Brain microvascular endothelial cell (primary cell): ENCODE data around the gene CEACAM6.

ENCODE experiments used
- DNase-seq: peaks from one replicate; pipeline ENCODE4 v3.0.0-alpha.2; 2020
- H3K27ac ChIP-seq: fragments of 250-450 bp; sonication (Bioruptor Pico); 2 replicates; pipeline ENCODE4 v1.5.1; 2020; ENCODE audit warnings: mild to moderate bottlenecking, moderate library complexity
- H3K27me3 ChIP-seq: fragments of 250-450 bp; sonication (Bioruptor Pico); replicated peaks from 2 replicates; pipeline ENCODE4 v1.5.1; 2020; ENCODE audit warnings: mild to moderate bottlenecking
- H3K36me3 ChIP-seq: fragments of 250-450 bp; sonication (Bioruptor Pico); replicated peaks from 2 replicates; pipeline ENCODE4 v1.5.1; 2020; ENCODE audit warnings: mild to moderate bottlenecking
- H3K4me3 ChIP-seq: 2 replicates; pipeline ENCODE4 v1.5.1; 2011; ENCODE audit warnings: low read depth, mild to moderate bottlenecking, control low read depth, low read length, moderate library complexity
- in situ Hi-C: cut with HindIII; loops from 2 replicates; pipeline ENCODE4 v1.10.0; 2017; ENCODE audit warnings: low sequenced_read_pairs, low pct_ligation_motif_present
- TF ChIP-seq, protein P1 (sequence below): IDR thresholded peaks from 2 replicates; pipeline ENCODE4 v1.5.1; 2011; ENCODE audit warnings: low read depth, mild to moderate bottlenecking, moderate library complexity, low read length, control low read depth, inconsistent platforms; ENCODE audit errors: missing control alignments

Gene CEACAM6

DNA sequence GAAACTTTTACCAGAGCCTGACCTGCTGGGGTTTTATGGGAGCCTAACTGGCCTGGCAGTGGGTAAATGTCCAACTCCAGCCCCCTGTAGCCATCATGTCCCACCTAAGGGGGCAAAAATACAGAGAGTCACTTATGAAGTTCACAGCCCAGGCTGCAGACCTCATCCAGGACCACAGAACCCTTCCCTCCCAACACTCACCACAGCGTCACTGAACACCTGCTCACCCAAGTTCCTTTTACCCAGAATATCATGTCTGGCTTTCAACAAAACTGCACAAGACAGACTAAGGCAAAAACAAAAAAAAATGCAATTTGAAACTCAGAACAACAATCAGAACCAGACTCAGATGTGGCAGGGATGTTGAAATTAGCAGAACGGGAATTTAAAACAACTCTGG lies 47.4 kb downstream of the CEACAM6 start:
- no peaks in the 10 kb centered on the region for H3K36me3 ChIP-seq
- H3K27ac ChIP-seq: no peak overlapping the region
- TF ChIP-seq, protein P1, sequence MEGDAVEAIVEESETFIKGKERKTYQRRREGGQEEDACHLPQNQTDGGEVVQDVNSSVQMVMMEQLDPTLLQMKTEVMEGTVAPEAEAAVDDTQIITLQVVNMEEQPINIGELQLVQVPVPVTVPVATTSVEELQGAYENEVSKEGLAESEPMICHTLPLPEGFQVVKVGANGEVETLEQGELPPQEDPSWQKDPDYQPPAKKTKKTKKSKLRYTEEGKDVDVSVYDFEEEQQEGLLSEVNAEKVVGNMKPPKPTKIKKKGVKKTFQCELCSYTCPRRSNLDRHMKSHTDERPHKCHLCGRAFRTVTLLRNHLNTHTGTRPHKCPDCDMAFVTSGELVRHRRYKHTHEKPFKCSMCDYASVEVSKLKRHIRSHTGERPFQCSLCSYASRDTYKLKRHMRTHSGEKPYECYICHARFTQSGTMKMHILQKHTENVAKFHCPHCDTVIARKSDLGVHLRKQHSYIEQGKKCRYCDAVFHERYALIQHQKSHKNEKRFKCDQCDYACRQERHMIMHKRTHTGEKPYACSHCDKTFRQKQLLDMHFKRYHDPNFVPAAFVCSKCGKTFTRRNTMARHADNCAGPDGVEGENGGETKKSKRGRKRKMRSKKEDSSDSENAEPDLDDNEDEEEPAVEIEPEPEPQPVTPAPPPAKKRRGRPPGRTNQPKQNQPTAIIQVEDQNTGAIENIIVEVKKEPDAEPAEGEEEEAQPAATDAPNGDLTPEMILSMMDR: no peak
- in situ Hi-C loops: no loop called here
- DNase-seq: no peak
- no peaks in the 10 kb centered on the region for H3K27me3 ChIP-seq
- no peak overlapping the region for H3K4me3 ChIP-seq

DNA sequence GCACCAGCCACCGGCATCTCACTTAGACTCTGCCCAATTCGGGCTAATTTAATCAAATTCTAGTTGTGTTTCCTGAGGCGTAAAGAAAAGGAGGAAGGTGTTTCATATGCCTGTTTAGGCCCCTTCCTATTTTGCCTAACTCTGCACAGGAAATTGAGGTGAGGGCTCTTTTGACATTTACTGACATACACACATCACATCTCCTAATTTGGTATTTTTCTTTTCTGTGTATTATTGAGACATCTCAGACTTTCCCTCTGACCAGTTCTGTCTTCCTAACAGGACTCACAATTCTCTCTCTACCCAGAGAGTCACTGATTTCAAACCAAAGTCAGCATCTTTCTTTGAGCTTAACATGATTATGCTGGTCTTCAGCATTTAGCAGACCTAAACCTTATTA lies 49.0 kb downstream of the CEACAM6 start:
- Histone ChIP-seq H3K27ac (no peak overlapping the region), H3K27me3 (no peaks in the 10 kb centered on the region), H3K36me3 (no peaks in the 10 kb centered on the region), H3K4me3 (no peak overlapping the region)
- in situ Hi-C loops: no loop called here
- TF ChIP-seq, protein P1: no peak
- no peak for DNase-seq

DNA sequence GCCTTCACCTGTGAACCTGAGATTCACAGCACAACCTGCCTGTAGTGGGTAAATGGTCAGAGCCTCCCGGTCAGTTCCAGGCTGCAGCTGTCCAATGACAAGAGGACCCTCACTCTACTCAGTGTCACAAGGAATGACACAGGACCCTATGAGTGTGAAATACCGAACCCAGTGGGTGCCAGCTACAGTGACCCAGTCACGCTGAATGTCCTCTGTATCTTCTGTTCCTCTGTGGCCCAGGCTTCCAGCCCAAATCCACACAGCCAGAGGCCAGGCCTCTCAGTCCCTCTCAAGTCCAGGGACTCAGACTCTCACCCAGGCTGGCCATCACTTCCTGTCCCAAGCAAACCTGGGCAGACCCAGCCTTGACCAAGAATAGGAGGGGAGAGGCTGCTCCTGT lies 51.8 kb downstream of the CEACAM6 start:
- no peaks in the 10 kb centered on the region for H3K36me3 ChIP-seq
- DNase-seq: no peak
- TF ChIP-seq, protein P1: no peak
- no peak overlapping the region for H3K4me3 ChIP-seq
- H3K27ac ChIP-seq: no peak overlapping the region
- in situ Hi-C loops: no loop called here
- H3K27me3 ChIP-seq: no peaks in the 10 kb centered on the region

DNA sequence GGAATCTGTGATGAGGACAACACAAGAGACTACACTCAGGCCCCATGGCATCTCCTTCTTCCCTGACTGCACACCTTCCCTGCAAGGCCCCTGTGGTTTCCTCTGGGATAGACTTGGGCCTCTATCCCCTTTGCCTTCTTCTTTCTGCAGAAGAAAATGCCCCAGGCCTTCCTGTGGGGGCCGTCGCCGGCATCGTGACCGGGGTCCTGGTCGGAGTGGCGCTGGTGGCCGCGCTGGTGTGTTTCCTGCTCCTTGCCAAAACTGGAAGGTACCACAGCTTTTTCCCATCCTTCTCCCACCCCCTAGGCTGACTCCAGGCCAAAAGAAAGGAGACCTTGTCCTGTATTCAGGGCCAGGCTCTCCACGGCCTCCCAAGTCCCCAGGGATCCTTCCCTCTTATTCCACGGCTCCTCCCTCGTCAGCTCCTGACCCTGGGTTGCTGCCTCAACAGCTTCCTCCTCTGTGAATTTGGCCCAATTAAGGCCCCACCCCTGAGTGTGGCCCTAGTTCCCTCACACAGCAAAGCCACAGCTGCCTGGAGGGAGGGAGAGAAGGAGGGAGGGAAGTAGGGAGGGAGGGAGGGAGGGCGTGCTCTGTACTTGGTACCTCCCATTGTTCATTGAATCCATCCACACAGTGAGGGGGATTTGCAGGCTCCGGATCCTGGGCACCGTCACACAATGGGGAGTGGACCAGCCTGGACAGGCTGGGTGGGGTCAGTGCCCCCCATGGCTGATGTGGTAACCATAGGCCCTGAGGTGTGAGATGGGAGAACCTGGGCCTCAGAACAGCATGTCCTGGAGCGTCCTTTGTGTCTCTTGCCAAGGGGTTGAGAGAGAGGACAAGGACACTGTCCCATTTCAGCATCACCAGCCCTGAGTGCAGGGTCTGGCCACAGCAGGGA lies 53.6 kb downstream of the CEACAM6 start:
- no peak for DNase-seq
- no peaks in the 10 kb centered on the region for H3K27me3 ChIP-seq
- in situ Hi-C loops: no loop called here

DNA sequence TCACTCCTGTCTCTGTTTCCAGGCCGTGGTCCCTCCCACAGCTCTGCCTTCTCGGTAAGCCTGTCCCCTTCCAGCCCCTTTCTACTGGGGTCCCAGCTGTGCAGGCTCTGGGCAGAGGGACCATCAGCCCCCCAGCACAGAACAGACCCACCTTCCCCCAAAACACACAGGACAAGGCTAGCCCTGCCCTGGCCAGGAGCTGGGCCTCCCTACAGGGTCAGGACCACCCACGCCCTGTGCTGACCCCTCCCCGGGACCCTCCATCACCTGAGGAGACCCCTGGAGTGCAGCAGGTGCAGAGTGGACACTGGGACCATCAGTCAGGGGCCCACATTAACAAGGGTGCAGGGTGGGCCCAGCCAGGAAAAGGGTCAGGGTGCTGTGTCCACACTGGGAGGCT lies 55.0 kb downstream of the CEACAM6 start:
- Histone ChIP-seq H3K27me3 (no peaks in the 10 kb centered on the region), H3K4me3 (no peak overlapping the region), H3K36me3 (no peaks in the 10 kb centered on the region), H3K27ac (no peak overlapping the region)
- DNase-seq: no peak
- in situ Hi-C loops: no loop called here
- TF ChIP-seq, protein P1: no peak

More for the DNA sequence above, 53.6 kb downstream of the CEACAM6 start:
- Histone ChIP-seq H3K36me3 (no peaks in the 10 kb centered on the region), H3K4me3 (no peak overlapping the region), H3K27ac (no peak overlapping the region)
- TF ChIP-seq, protein P1: no peak
